NCI-H1694 (cell line): ENCODE results near the gene SMARCD2.
"Not testable (repeated sequence)": the region's sequence is repeated elsewhere in the genome, so short reads cannot be mapped to it uniquely, and the experiment has no call there.

Source experiments
- DNase-seq: peaks from one replicate; lab custom pipeline; 2025; lab: John Stamatoyannopoulos, UW

The SMARCD2 gene

GRCh38 chr17:63850401-63850800 lies 7.9 kb upstream of the SMARCD2 start:
- no peak for DNase-seq

DNA sequence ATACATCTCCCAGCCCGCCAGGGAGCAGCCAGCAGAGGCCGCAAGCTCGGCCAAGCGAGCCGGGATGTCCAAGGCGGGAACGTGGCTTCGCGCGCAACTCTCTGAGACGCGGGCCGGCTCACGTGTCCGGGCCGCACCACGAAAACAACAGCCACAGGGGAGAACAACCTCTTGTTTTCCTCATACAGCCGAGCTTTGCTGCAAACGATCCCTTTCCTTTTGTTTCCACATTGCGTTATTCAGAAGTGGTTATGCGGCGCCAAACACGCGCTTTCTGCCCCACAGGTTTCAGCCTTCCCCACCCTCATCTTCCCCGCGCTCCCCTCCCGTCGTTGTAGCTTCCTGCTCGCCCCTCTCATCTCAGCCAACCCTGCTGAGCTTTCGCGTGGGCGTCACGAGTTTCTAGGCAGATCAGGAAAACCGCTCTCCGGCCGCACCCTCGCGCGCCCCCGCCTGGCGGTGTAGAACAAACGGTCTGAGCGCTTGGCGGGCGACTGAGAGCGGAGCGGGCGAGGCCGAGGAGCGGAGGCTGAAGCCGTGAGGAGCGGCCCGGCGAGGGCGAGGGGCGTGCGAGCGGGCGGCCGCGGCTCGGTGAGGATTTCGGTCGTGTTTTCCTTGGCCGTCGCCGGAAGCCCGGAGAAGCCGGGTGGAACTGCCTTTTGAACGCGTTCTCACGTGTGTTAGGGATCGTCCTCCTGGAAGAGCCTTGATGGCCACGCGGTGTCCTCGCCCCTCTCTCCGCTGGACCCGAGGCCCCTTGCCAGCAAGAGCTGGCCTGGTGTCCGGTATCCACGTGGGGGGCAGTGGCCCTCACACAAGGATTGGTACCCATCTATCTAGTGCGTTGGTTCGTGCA lies 6.6 kb upstream of the SMARCD2 start:
- DNase-seq: no peak

DNA sequence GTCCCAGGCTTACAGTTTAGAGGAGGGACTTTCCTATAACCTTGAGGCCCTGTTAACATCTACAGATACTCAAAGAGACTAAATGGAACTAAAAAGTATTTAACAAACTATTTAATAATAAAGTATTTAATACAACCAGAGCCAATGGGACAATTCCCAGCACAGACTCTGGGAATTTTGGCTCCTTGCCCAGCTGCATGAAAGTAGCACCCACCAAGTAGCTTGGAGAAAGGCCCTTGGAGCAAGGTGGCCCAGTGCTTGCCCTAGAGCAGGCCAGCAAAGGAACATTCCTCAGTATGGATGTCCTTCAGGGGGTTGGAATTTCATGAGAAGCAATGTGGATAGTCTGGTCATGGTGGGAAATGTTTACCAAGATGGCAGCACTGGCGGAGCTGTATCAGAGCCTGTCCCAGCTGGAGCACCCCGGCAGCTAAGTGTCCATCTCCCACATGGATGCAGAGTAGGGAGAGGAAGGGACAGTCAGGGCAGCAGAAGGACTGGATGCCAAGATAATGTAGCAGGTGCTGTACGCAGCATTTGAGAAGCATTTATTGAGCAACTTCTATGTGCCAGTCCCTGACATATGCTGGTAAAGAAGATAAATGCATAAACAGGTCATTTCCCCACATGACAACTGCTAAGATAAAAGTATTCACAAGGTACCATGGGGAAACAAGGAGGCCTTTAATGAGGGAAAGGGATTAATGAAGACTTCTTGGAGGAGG lies 5.2 kb upstream of the SMARCD2 start:
- DNase-seq: no peak

DNA sequence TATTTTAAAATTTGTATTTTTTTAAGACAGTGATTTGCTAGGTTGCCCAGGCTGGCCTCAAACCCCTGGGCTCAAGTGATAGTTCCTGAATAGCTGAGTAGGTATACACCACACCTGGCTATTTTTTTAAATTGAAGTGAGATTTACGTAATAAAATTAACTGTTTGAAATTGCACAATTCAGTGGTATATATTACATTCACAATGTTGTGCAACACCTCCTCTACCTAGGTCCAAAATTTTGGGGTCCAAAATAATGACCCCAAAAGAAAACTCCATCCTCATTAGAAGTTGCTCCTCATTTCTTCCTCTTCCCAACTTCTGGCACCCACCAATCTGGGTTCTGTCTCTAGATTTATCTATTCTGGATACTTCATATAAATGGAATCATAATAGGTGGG lies 3.0 kb upstream of the SMARCD2 start:
- DNase-seq: no peak

DNA sequence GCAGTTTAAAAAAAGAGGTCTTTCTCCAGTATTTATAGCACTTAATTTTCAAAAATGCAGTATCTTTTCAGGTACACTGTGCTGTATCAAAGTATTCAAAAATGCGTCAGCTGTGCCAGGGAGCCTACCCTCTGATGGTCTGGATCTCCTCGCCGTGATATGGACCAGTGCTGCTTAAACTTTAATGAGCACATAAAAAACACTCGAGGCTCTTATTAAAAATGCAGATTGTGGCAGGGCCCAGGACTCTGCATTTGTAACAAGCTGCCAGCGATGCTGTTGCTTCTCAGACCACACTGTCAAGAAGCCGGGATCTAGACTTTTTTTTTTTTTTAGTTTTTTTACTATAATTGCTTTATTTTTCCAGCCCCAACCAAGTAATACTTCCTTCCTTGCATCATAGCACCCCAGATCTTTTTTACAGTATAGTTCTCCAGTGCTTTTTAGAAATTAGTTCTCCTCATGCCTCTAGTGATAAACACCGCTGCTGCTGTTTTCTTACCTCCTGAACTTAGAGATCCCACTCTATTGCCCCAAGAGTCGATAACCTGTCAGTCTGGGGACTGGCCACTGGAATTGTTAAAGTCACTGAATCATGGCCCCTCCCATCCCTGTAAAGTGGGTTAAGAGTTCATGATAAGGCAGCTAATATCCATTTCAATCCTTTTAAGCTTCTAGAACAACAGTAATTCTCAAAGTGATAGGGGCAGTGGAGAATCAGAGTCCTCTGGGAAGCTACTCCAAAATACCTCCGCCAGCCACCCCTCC lies 1.6 kb upstream of the SMARCD2 start:
- no peak for DNase-seq

DNA sequence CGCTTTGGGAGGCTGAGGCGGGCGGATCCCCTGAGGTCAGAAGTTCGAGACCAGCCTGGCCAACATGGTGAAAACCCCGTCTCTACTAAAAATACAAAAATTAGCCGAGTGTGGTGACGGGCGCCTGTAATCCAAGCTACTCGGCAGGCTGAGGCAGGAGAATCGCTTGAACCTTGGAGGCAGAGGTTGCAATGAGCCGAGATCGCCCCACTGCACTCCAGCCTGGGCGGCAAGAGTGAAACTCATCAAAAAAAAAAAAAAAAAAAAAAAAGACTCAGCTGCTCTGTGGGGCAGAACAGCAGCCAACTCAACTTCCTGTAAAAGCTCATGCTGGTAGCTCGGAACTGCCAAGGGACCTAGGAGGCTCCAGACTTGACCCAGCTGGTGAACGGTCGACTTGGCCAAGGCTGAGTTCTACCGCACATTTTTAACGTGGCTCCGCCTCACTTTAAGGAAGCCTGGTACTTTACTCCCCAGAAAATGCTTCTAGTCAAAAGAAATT lies 953 bp upstream of the SMARCD2 start:
- not testable (repeated sequence) for DNase-seq

DNA sequence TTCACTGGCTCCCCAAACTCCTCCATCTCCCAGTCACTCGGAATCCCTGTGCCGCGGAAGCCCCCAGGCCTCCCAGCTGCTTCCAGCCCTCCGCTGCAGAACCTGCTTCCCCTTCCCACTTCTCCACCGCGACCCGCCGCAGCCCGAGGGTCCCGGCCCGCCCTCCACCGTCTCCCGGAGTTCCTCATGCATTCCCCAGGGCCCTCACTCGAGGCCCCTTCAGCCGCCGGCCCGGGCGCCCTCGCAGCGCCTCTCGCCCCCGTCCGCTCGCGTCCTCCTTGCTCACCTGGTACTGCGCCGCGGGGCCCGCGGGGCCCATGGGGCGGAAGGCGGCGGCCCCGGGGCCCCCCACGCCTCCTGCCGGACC lies 329 bp downstream of the SMARCD2 start:
- DNase-seq: no peak

DNA sequence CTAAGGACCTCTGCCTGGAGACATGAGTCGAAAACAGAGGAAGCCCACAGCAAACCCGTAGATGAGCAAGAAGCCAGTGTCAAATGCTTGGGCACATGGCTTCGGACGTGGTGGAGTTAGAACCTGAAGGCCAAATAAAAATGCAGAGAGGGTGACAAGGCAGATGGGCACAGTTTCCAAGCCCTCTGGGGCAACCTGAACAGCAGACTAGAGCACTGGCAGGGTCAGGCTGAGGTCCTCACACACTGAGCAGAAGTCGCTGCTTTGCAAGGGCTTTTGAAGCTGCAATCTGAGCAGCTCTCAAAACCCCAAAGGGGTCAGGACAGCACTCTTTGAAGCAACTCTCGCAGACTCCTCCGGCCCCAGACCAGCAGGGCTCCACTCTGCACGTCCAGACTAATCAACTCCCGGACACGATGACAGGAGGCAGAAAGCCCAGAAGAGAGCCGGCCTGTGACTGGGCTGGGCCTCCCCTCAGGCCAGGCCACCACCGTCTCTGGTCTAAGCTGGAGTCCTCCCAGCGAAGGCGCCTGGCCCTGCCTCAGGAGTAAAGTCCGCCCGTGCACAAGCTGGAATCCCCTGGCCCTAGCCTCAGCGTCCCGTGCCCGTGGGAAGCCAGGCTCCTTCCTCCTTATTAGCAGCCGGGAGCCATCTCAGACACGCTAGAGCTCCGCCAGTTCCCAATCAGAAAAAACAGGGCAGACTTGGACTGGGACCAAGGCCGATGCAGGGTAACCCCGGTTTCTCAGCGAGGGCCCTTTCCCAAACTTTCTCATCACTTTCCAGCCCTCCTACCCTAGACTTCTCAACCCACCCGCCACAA lies 924 bp downstream of the SMARCD2 start:
- no peak for DNase-seq

GRCh38 chr17:63840591-63841349 lies 1.7 kb downstream of the SMARCD2 start:
- no peak for DNase-seq

GRCh38 chr17:63838631-63839171 lies 3.8 kb downstream of the SMARCD2 start:
- no peak for DNase-seq

DNA sequence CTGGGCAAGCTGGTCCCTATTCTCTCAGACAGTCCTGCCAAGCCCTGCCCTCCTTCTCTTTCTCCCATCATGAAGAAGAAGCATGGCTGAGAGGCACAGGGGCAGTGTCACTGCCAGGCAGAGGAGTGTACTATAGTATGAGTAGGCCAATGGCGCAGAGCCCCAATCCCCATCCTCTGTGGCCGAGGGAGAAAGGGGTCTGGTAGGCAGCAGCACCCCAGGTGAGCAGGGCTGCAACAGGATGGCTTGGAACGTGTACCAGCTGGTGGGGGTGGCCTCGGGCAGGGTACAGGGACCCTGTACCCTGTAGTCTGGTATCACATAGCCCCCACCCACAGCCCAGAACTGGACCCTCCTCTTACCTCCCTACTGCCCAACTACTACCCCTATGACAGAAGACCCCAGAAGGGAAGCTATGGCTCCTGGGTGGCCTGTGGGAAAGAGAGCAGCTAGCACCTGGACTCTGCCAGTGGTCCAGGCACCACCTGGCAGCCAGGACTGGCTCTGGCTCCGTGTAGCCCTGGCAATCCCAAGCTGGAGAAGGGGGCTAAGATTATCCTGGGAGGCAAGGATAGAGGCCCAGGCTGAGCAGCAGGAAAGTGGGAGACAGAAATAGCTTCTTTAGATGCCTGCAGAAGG lies 4.4 kb downstream of the SMARCD2 start:
- DNase-seq: no peak

DNA sequence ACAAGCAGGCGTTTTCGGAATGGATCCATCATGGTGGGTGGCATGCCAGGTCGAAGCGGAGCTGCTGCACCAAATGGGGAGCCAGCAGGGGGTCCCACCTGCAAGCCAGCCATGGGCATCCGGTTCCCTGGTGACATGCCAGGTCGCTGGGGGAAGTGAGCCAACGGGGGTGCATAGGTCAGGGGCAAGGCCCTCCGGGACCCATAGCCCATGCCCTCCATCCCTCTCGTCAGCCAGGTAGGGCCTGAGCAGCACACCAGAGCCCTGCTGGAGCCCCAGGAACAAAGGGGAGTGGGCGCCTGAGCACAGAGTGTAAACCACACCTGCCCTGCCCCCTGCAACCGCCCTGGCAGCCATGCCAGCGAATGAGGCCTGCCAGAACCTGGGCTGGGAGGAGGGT lies 5.0 kb downstream of the SMARCD2 start:
- DNase-seq: no peak

- no peak for DNase-seq
These were observed 5.7 kb downstream of the SMARCD2 start for GRCh38 chr17:63836811-63837210.

DNA sequence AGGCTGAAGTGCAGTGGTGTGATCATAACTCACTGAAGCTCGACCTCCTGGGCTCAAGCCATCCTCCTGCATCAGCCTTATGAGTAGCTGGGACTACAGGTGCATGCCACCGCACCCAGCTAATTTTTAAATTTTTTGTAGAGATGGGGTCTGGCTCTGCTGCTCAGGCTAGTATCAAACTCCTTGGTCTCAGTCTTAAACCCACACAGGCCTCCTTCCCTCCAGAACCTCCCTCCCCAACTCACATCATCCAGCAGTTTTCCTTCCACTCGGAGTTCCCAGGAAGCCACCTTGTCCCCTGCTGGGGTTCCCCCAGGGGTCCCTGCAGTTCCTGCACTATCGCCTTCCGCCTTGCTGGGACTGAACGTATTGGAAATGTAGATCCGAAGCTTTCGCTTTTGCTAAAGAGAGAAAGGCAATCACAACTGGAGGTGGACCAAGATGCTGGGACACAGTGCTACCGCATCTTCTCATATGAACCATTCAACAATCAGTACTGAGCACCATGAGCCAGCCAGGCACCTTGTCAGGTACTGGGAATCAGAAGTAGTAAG lies 7.2 kb downstream of the SMARCD2 start:
- no peak for DNase-seq

DNA sequence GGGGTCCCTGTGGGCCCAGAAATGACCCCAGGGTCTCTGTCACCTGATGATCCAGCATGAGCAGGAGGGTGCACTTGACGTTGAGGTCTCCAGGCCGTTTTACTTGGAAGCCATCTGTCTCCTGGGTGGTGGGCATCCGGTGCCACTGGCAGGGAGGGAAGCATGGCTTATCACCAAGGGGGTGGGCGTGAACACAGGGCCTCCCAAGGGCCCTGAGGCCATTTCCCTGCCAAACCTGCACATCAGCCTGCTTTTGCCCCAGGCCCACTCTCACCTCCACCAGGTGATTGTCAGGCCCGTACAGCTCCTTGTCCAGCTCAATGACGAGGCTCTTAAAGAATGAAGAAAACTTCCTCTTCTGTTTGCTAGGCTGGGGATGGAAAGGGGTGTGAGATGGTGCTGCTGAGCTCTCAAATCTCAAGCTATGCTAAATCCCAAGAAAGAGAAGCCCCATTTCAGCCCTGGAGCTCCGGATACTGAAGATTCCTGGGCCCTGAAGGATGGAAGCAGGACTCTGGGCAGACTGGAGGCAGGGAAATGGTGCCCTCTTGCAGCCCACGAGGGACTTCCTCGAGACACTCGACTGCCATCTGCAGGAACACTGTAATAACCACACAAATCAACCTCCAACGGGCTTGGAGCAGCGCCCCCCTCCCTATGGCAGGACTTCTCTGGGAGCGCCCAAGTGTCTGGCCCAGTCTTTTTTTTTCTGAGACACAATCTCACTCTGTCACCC lies 7.9 kb downstream of the SMARCD2 start:
- DNase-seq: peak; percentile 80

DNA sequence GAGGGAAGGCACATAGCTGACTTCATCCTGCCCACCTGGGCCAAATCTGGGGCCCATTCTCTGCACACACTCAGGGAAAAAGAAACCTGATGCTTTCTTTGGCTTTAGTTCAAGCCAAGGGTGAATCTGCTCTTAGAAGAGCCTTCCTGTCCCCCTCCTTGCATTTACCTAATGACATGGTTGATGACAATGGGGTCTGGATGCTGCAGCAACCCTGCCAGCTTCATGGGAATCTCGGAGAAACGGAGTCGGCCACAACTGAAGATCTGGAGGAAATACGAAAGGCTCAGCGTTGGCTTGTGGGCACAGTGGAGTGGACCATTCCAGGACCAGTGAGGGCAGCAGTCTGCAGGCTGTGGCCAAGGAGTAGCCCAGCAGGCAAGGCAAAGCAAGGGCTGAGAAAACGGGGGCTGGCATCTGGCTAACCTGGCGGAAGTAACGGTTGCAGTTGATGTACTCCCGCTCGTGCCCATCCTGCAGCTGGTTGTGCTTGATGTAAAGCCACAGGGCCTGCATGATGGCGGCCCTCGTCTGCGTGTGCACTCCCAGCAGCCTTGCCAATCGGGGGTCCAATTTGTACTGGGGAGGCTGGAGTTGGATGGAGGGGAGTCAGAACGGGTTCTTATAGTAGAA lies 8.6 kb downstream of the SMARCD2 start:
- DNase-seq: no peak

DNA sequence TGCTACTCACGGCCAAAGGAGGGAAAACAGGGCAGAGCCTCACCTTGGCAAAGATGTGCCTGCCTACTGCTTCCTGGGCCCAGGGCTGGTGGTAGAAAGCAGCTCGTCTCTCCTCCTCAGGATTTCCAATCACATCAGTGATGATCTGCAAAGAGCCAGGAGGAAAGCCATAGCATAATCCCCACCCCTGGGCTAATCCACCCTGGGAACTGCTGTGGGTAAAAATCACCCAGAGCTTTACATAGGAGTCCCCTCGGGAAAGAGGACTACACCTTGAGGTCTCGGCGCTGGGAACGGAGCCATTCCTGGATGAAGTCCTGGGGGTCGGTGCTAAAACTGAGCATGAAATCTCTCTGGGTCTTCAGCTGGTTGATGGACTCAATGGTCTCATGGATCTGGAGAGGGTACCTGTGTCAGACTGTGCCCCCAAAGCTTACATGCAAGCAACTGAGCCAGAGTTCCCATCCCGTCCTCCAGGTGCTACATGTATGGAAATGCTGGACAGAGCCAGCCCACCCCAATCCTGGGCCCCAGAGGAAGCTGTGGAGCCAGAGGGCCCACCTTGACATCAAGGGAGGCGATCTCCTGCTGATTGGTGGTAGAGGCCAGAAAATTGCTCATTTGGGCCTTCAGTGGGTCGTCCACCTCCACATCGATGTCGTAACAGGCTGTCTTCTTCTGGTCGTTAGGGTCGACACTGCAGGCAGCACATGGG lies 9.3 kb downstream of the SMARCD2 start:
- DNase-seq: no peak

GRCh38 chr17:63832455-63832854 lies 10.0 kb downstream of the SMARCD2 start:
- no peak for DNase-seq
